SK-N-SH treated with all-trans-retinoic acid at 6 μM for 48 hours (cell line): ENCODE results near the gene NIT2.

Experiments
- OSR1 ChIP-seq: fragments of 250-450 bp; sonication (Bioruptor Pico); IDR thresholded peaks from 2 replicates; pipeline ENCODE4 v1.8.0; 2022; ENCODE audit warnings: moderate library complexity, mild to moderate bottlenecking, inconsistent platforms
- PATZ1 ChIP-seq: fragments of 250-450 bp; sonication (Bioruptor Pico); IDR thresholded peaks from 2 replicates; pipeline ENCODE4 v1.8.0; 2020; ENCODE audit warnings: mild to moderate bottlenecking, moderate library complexity, borderline replicate concordance
- POU6F1 ChIP-seq: fragments of 250-450 bp; sonication (Bioruptor Pico); IDR thresholded peaks from 2 replicates; pipeline ENCODE4 v1.8.0; 2021; ENCODE audit warnings: low read depth, mild to moderate bottlenecking, moderate library complexity, borderline replicate concordance
- RARB ChIP-seq: fragments of 250-450 bp; sonication (Bioruptor Pico); IDR thresholded peaks from 2 replicates; pipeline ENCODE4 v1.8.0; 2021; ENCODE audit warnings: mild to moderate bottlenecking, moderate library complexity
- TCF4 ChIP-seq: fragments of 250-450 bp; sonication (Bioruptor Pico); IDR thresholded peaks from 2 replicates; pipeline ENCODE4 v1.8.0; 2021; ENCODE audit warnings: mild to moderate bottlenecking, moderate library complexity, borderline replicate concordance
- TOX ChIP-seq: fragments of 250-450 bp; sonication (Bioruptor Pico); IDR thresholded peaks from 2 replicates; pipeline ENCODE4 v1.8.0; 2021; ENCODE audit warnings: mild to moderate bottlenecking, moderate library complexity, borderline replicate concordance
- ZFP3 ChIP-seq: fragments of 250-450 bp; sonication (Bioruptor Pico); IDR thresholded peaks from 2 replicates; pipeline ENCODE4 v1.5.0; 2020; ENCODE audit warnings: mild to moderate bottlenecking, moderate library complexity

- TF ChIP-seq RARB (CRISPR knock-in tag) (no peak), PATZ1 (CRISPR knock-in tag) (no peak), OSR1 (CRISPR knock-in tag) (no peak), ZFP3 (CRISPR knock-in tag) (no peak), POU6F1 (no peak), TCF4 (CRISPR knock-in tag) (no peak), TOX (CRISPR knock-in tag) (no peak)
Observed at GRCh38 chr3:100354850-100355249, 20.3 kb downstream of the NIT2 start.
